MCF 10A (cell line): ENCODE results near the gene SLC12A1. TPM values are rescaled to one million over a fixed set of nuclear protein-coding genes. Genes with fewer than 3 reads are reported as not detected.

Source experiments
- BruUV-seq: library from RNA; stranded (reverse); fragments of 400-500 nt; replicated peaks from 2 replicates; lab custom pipeline; 2021; lab: Mats Ljungman, UMichigan
- CTCF ChIA-PET: fragments of 300-600 bp; sonication (Branson Sonifier 250); formaldehyde crosslinking; extraction: SDS; loops from one replicate; lab custom pipeline; 2021; ENCODE audit warnings: antibody characterized with exemption, inconsistent platforms; lab: Yijun Ruan, JAX
- POLR2A ChIA-PET: fragments of 300-600, 350-650 bp; sonication (Branson Sonifier 250); formaldehyde crosslinking; extraction: SDS; loops from one replicate; lab custom pipeline; 2020; ENCODE audit warnings: antibody characterized with exemption, inconsistent platforms; lab: Yijun Ruan, JAX
- DNase-seq: peaks from one replicate; pipeline ENCODE4 v3.0.0-alpha.2; 2018; ENCODE audit not compliant: unreplicated experiment
- H3K27ac Mint-ChIP-seq: one replicate; pipeline ENCODE4 v1.8.0; 2022; ENCODE audit warnings: mild to moderate bottlenecking, low read depth, mixed read lengths; ENCODE audit not compliant: unreplicated experiment
- H3K27me3 Mint-ChIP-seq: one replicate; pipeline ENCODE4 v1.8.0; 2022; ENCODE audit warnings: mixed read lengths; ENCODE audit not compliant: insufficient read depth, unreplicated experiment
- H3K36me3 Mint-ChIP-seq: one replicate; pipeline ENCODE4 v1.8.0; 2022; ENCODE audit warnings: mild to moderate bottlenecking, moderate library complexity, mixed read lengths; ENCODE audit not compliant: insufficient read depth, unreplicated experiment
- H3K4me1 Mint-ChIP-seq: one replicate; pipeline ENCODE4 v1.8.0; 2022; ENCODE audit warnings: mixed read lengths; ENCODE audit not compliant: insufficient read depth, unreplicated experiment
- H3K4me3 Mint-ChIP-seq: one replicate; pipeline ENCODE4 v1.8.0; 2022; ENCODE audit warnings: mild to moderate bottlenecking, moderate library complexity, mixed read lengths; ENCODE audit not compliant: unreplicated experiment
- H3K9me3 Mint-ChIP-seq: one replicate; pipeline ENCODE4 v1.8.0; 2022; ENCODE audit warnings: mixed read lengths; ENCODE audit not compliant: unreplicated experiment
- intact Hi-C: fragments of 100-400 bp; cut with micrococcal nuclease; formaldehyde crosslinking; loops from 2 replicates; pipeline ENCODE4 v1.14.1; 2022
- total RNA-seq: library from RNA; stranded (reverse); gene quantifications from 2 replicates; pipeline ENCODE4 v1.2.3, GENCODE V29; 2022
- TF ChIP-seq, protein P1 (sequence below): fragments of 200-600 bp; IDR thresholded peaks from one replicate; pipeline ENCODE4 v1.8.0; 2022; ENCODE audit warnings: antibody characterized with exemption, mild to moderate bottlenecking; ENCODE audit not compliant: unreplicated experiment

SLC12A1 gene
- total RNA-seq, 1 experiment from 2014 or later = not detected

- peaks cover 7% of the 10 kb centered on the region for H3K4me1 Mint-ChIP-seq
- no TSS peak for BruUV-seq
Measured at GRCh38 chr15:48178648-48178931, 27.5 kb upstream of the SLC12A1 start.

GRCh38 chr15:48182749-48183148, 23.4 kb upstream of the SLC12A1 start:
- BruUV-seq = no TSS peak
- no peak for DNase-seq
- peaks cover 5% of the 10 kb centered on the region for H3K4me1 Mint-ChIP-seq
- no peak overlapping the region for H3K4me3 Mint-ChIP-seq
- H3K27ac Mint-ChIP-seq = no peak overlapping the region
- intact Hi-C loops = no loop called here
- TF ChIP-seq, protein P1, sequence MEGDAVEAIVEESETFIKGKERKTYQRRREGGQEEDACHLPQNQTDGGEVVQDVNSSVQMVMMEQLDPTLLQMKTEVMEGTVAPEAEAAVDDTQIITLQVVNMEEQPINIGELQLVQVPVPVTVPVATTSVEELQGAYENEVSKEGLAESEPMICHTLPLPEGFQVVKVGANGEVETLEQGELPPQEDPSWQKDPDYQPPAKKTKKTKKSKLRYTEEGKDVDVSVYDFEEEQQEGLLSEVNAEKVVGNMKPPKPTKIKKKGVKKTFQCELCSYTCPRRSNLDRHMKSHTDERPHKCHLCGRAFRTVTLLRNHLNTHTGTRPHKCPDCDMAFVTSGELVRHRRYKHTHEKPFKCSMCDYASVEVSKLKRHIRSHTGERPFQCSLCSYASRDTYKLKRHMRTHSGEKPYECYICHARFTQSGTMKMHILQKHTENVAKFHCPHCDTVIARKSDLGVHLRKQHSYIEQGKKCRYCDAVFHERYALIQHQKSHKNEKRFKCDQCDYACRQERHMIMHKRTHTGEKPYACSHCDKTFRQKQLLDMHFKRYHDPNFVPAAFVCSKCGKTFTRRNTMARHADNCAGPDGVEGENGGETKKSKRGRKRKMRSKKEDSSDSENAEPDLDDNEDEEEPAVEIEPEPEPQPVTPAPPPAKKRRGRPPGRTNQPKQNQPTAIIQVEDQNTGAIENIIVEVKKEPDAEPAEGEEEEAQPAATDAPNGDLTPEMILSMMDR = no peak
- no peaks in the 10 kb centered on the region for H3K36me3 Mint-ChIP-seq
- H3K27me3 Mint-ChIP-seq = peaks cover 17% of the 10 kb centered on the region
- CTCF ChIA-PET = no interaction called here
- no peaks in the 10 kb centered on the region for H3K9me3 Mint-ChIP-seq
- POLR2A ChIA-PET = no interaction called here

More at GRCh38 chr15:48178648-48178931, 27.5 kb upstream of the SLC12A1 start:
- no peak for DNase-seq
- no peaks in the 10 kb centered on the region for H3K36me3 Mint-ChIP-seq
- H3K27me3 Mint-ChIP-seq = no peaks in the 10 kb centered on the region
- no peak overlapping the region for H3K27ac Mint-ChIP-seq
- ChIA-PET CTCF (interaction anchor here (1.0 kb wide), 1 partner anchor 66 kb away, joined by 4 read pairs; no protein-coding TSS in a partner anchor), POLR2A (no interaction called here)
- TF ChIP-seq, protein P1 = no peak
- peak overlapping the region; percentile 85 for H3K4me3 Mint-ChIP-seq
- intact Hi-C loops = no loop called here
- H3K9me3 Mint-ChIP-seq = no peaks in the 10 kb centered on the region

DNA sequence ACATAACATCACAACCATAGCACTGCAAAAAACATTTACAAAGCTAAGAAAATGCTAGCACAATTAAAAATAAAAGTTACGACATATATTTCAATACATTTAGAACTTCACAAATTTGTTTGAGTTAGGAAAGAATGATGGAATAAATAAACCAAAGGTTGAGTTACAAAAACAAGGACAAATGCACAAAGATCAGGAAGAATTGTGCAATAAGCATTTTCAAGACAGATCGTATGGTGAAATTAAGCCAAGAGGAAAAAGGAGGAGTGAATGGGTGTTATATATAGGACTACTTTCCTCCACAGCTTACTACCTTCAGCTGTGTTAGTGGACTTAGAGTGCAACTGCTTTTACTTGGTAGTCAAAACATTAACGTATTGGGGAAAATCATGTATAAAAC, 20.6 kb upstream of the SLC12A1 start:
- Mint-ChIP-seq H3K27ac (no peak overlapping the region), H3K9me3 (no peaks in the 10 kb centered on the region), H3K27me3 (peaks cover 17% of the 10 kb centered on the region), H3K4me3 (no peak overlapping the region), H3K4me1 (peaks cover 5% of the 10 kb centered on the region), H3K36me3 (no peaks in the 10 kb centered on the region)
- BruUV-seq = no TSS peak
- CTCF ChIA-PET = no interaction called here
- TF ChIP-seq, protein P1 = no peak
- POLR2A ChIA-PET = no interaction called here
- intact Hi-C loops = no loop called here
- DNase-seq = peak; percentile 5

DNA sequence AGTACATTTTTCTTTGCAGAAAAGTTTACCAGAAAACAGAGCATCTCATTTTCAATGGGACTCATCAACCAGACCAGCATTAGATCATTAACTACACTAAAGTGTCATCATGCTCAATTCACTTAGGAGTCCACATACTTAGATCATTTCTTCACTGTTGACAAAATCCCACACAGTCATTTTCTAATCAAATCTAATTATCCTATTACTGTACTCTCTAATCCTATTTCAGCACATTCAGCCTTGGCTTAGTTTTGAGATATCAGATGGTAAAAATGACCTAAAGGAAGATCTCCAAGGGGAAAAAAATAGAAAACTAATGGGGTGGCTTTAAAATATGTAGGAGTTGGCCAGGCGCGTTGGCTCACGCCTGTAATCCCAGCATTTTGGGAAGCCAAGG, 19.8 kb upstream of the SLC12A1 start:
- Mint-ChIP-seq H3K36me3 (no peaks in the 10 kb centered on the region), H3K27ac (no peak overlapping the region), H3K9me3 (no peaks in the 10 kb centered on the region), H3K4me1 (peaks cover 5% of the 10 kb centered on the region), H3K4me3 (no peak overlapping the region), H3K27me3 (peaks cover 17% of the 10 kb centered on the region)
- ChIA-PET CTCF (no interaction called here), POLR2A (no interaction called here)
- intact Hi-C loops = no loop called here
- no peak for DNase-seq
- TF ChIP-seq, protein P1 = no peak
- BruUV-seq = no TSS peak
